SU-DHL-6 (cell line): ENCODE results near the gene TMEM100.

ENCODE experiments used
- H2AFZ ChIP-seq: fragments of 200-600 bp; sonication (generic); 2 replicates; pipeline ENCODE4 v1.6.1; 2014; ENCODE audit warnings: low read depth, mild to moderate bottlenecking, moderate library complexity, mixed read lengths, antibody characterized with exemption, low read length; ENCODE audit not compliant: severe bottlenecking
- H3F3A ChIP-seq: fragments of 200-600 bp; shearing (Covaris generic); 2 replicates; pipeline ENCODE4 v1.6.0; 2016; ENCODE audit warnings: antibody characterized with exemption, mild to moderate bottlenecking; ENCODE audit not compliant: insufficient read depth
- H3K27ac ChIP-seq: fragments of 200-600 bp; sonication (generic); 2 replicates; pipeline ENCODE4 v1.5.1; 2016; ENCODE audit warnings: low read depth, mild to moderate bottlenecking, low read length, moderate library complexity, mixed read lengths
- H3K27me3 ChIP-seq: fragments of 200-600 bp; sonication (generic), shearing (Covaris generic); 2 replicates; pipeline ENCODE4 v1.6.0; 2014; ENCODE audit warnings: mild to moderate bottlenecking, low read length
- H3K36me3 ChIP-seq: fragments of 200-600 bp; sonication (generic); 2 replicates; pipeline ENCODE4 v1.6.1; 2014; ENCODE audit warnings: mild to moderate bottlenecking, low read length, mixed read lengths
- H3K4me2 ChIP-seq: fragments of 300-600, 200-600 bp; shearing (Covaris generic), sonication (generic); 2 replicates; pipeline ENCODE4 v1.6.0; 2014; ENCODE audit warnings: low read length, low read depth, mild to moderate bottlenecking; ENCODE audit not compliant: poor library complexity, severe bottlenecking
- H3K4me3 ChIP-seq: fragments of 200-600 bp; sonication (generic); 2 replicates; pipeline ENCODE4 v1.5.1; 2014; ENCODE audit warnings: antibody characterized with exemption, low read length, mild to moderate bottlenecking, mixed read lengths; ENCODE audit not compliant: insufficient read depth, poor library complexity, severe bottlenecking
- H3K79me2 ChIP-seq: fragments of 200-600 bp; sonication (generic); 2 replicates; pipeline ENCODE4 v1.6.1; 2014; ENCODE audit warnings: mild to moderate bottlenecking, low read length, moderate library complexity; ENCODE audit not compliant: insufficient read depth
- H3K9ac ChIP-seq: fragments of 200-600 bp; sonication (generic); 2 replicates; pipeline ENCODE4 v1.7.0; 2014; ENCODE audit warnings: mild to moderate bottlenecking, low read length
- H3K9me2 ChIP-seq: fragments of 200-600 bp; sonication (generic); replicated peaks from 2 replicates; pipeline ENCODE4 v1.6.1; 2014; ENCODE audit warnings: low read length; ENCODE audit not compliant: insufficient read depth
- H3K9me3 ChIP-seq: fragments of 200-600 bp; sonication (generic); 2 replicates; pipeline ENCODE4 v1.6.1; 2014; ENCODE audit warnings: low read length, mixed read lengths; ENCODE audit not compliant: insufficient read depth
- H4K20me1 ChIP-seq: fragments of 200-600 bp; sonication (generic); 2 replicates; pipeline ENCODE4 v1.6.1; 2014; ENCODE audit warnings: low read depth, mild to moderate bottlenecking, antibody characterized with exemption, low read length, moderate library complexity, mixed read lengths
- CTCF ChIP-seq: fragments of 200-600 bp; sonication (generic); IDR thresholded peaks from one replicate; pipeline ENCODE4 v1.5.1; 2017; ENCODE audit warnings: antibody characterized with exemption, mild to moderate bottlenecking, low read length, moderate library complexity; ENCODE audit not compliant: insufficient read depth, poor library complexity, severe bottlenecking
- EZH2phosphoT487 ChIP-seq: fragments of 200-600 bp; sonication (generic), shearing (Covaris generic); conservative IDR thresholded peaks from 2 replicates; pipeline ENCODE4 v1.6.1; 2018; ENCODE audit warnings: mild to moderate bottlenecking, antibody characterized with exemption, low read length, moderate library complexity, mixed read lengths

TMEM100 gene

DNA sequence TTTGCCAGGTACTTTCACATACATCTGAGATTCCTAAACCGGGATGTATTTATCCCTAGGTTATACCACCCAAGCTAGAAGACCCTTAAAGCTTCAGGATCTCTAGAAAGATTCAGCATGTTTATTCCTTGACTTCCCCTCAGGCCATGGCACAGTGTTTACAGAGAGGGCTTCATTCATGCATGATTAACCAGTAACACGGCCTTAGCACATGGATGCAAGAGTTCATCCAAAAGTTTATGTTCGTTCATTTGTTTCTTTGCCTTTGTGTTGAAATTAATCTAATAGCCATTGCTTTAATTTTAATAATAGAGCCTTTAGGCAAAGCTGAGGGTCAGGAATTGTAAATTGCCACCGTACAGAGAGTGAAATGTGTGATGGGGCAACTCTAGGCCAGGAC, 41.9 kb upstream of the TMEM100 start:
- H3K9me3 ChIP-seq, result no peaks in the 10 kb centered on the region
- H3K27ac ChIP-seq, result no peak overlapping the region
- H3K36me3 ChIP-seq, result no peaks in the 10 kb centered on the region
- no peaks in the 10 kb centered on the region for H3K79me2 ChIP-seq
- no peaks in the 10 kb centered on the region for H3F3A ChIP-seq
- TF ChIP-seq CTCF, result no peak
- no peak for TF ChIP-seq EZH2phosphoT487
- H3K9me2 ChIP-seq, result no peaks in the 10 kb centered on the region
- H3K4me2 ChIP-seq, result no peak overlapping the region
- no peak overlapping the region for H3K9ac ChIP-seq
- no peaks in the 10 kb centered on the region for H3K27me3 ChIP-seq
- no peaks in the 10 kb centered on the region for H4K20me1 ChIP-seq
- no peak overlapping the region for H3K4me3 ChIP-seq
- no peak overlapping the region for H2AFZ ChIP-seq

- Histone ChIP-seq H3K27ac (no peak overlapping the region), H3F3A (no peaks in the 10 kb centered on the region), H4K20me1 (no peaks in the 10 kb centered on the region), H3K9me3 (no peaks in the 10 kb centered on the region), H3K36me3 (no peaks in the 10 kb centered on the region), H3K4me2 (no peak overlapping the region), H2AFZ (no peak overlapping the region), H3K27me3 (no peaks in the 10 kb centered on the region), H3K9ac (no peak overlapping the region), H3K9me2 (no peaks in the 10 kb centered on the region), H3K79me2 (no peaks in the 10 kb centered on the region), H3K4me3 (no peak overlapping the region)
- TF ChIP-seq CTCF (no peak), EZH2phosphoT487 (no peak)
Observed at GRCh38 chr17:55763856-55764255, 41.2 kb upstream of the TMEM100 start.

- H3K36me3 ChIP-seq, result no peaks in the 10 kb centered on the region
- H3K9me2 ChIP-seq, result no peaks in the 10 kb centered on the region
- no peak overlapping the region for H2AFZ ChIP-seq
- no peak overlapping the region for H3K4me2 ChIP-seq
- no peak overlapping the region for H3K9ac ChIP-seq
- no peak for TF ChIP-seq EZH2phosphoT487
- no peak for TF ChIP-seq CTCF
- no peaks in the 10 kb centered on the region for H3K9me3 ChIP-seq
- no peaks in the 10 kb centered on the region for H4K20me1 ChIP-seq
- H3F3A ChIP-seq, result no peaks in the 10 kb centered on the region
- no peak overlapping the region for H3K27ac ChIP-seq
- H3K27me3 ChIP-seq, result no peaks in the 10 kb centered on the region
- H3K79me2 ChIP-seq, result no peaks in the 10 kb centered on the region
- H3K4me3 ChIP-seq, result no peak overlapping the region
Observed at GRCh38 chr17:55762086-55762858, 39.6 kb upstream of the TMEM100 start.
